Subcutaneous adipose tissue (tissue), 4 donors: Measurements from ENCODE around the gene SCMH1. TPM values are rescaled to one million over a fixed set of nuclear protein-coding genes. Genes with fewer than 3 reads are reported as not detected.

Experiments
- CTCF ChIP-seq: fragments of 450-650 bp; IDR thresholded peaks from one replicate; pipeline ENCODE4 v1.5.1; 2016; ENCODE audit warnings: low read depth, mild to moderate bottlenecking, control low read depth, antibody characterized with exemption, moderate library complexity
- total RNA-seq, 4 donors: library from RNA; depleted of rRNA; stranded (reverse); fragments of >200 nt; gene quantifications; one replicate each; pipeline ENCODE4 v1.1.0, GENCODE V29; 2016

SCMH1 gene
- total RNA-seq, 4 donors from 2014 or later: 27.7 to 47.3 (median 46.1) TPM

DNA sequence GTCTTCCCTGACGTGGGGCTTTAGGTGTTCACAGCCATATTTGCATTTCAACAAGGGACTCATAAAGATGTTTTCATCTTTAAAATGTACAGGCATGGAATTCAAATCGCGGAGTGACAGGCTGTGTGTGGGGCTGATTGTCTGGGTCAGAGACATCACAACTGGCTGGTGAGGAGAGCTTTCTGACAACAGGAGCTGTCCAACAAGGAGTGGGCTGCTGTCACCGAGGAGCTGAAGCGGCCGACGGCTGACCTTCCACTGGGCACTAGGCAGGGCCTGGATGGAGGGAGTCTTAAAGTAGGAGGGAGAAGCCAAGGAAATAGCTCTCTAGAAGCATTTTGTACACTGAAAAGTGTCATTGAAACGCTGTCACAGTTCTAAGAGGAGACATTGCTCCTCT is 30.5 kb upstream of the SCMH1 start:
- TF ChIP-seq CTCF: no peak

DNA sequence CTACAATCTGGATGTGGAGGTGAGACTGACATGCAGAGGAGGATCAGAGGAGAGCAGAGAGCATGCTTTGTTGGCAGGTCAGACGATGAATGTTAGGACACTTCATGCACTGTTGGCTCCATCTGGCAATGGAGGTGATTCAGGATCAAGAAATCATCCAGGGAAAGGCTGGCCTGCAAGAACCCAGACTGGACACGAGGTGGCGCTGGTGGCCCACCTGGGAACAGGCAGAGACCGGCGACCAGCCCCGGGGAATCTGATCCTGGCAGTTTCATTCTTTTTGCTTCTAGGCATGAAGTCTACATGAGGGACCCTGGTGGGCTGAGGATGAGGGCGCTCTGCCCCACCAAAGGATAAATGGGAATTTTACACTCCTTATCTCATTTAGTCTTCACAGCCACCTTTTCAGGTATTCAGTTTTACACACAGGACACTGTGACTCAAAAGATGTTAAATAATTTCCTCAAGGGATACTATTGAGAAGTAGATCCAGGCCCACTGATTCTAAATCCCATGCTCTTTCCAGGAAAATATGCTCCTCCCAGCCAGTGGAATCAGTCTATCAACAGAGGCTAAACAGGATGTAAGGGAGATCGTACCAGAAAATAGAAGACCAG is 26.2 kb upstream of the SCMH1 start:
- no peak for TF ChIP-seq CTCF

- no peak for TF ChIP-seq CTCF
These were observed 20.0 kb upstream of the SCMH1 start for GRCh38 chr1:41261926-41262618.

DNA sequence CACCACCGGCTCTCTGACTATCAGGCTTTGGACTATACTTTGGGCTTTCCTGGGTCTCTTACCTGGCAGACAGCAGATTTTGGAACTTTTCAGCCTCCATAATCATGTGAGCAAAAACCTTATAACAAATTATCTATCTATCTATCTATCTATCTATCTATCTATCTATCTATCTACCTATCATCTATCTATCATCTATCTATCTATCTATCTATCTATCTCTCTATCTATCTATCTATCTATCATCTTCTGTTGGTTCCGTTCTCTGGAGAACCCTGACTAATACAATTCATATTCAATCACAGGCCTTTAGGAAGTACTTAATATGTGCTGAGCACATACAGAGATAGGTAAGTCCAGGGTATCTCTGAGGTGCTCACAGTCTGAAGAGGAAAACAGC is 18.7 kb upstream of the SCMH1 start:
- no peak for TF ChIP-seq CTCF

DNA sequence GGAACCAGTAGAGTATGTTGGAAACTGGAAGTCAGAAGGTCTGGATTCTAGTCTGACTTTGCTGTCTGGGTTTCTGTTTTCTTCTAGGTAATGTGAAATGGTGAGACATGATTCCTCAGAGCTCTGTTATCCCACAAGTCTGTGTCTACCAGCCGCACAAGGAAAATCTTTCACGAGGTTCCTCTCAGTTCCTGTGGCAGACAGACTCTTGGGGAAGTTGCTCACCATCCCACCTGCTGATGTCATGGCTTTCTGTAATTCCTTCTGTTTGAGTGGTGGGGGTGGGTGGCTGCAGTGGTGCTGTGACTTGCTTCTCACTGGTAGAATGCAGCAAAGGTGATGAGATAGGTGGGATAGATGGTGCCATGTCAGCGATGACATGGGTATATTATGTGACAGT is 17.1 kb upstream of the SCMH1 start:
- no peak for TF ChIP-seq CTCF

GRCh38 chr1:41255978-41256377 is 13.9 kb upstream of the SCMH1 start:
- TF ChIP-seq CTCF: no peak

DNA sequence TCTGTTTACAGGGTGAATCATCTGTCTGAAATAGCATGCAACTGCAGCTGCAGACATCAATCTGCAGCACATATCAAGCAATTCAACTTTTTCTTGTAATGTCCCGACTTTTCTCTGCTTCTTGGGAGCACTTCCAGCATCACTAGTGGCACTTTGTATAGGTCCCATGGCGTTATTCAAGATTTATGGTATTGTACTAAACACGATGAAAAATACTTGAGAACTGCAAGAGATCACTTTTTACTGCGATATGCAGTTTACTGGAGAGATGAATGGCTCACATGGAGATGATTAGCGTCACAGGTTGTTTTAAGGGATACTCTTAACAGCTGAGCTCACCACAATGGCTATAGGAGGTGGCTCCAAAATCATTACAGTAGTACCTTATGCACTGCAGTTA is 7.2 kb upstream of the SCMH1 start:
- TF ChIP-seq CTCF: no peak
